Esophagus squamous epithelium (tissue), 4 donors: ENCODE results near the gene MAP3K7CL.

Experiments used
- CTCF ChIP-seq, 6 experiments: fragments of 450-650 bp in 4 of 6; fragments of 200-600 bp in 2 of 6; sonication (generic) in 2 of 6; IDR thresholded peaks; one replicate each; pipeline ENCODE4 v1.5.1; 2016 to 2019; ENCODE audit warnings: antibody characterized with exemption in 6 of 6, mild to moderate bottlenecking in 4 of 6, moderate library complexity in 4 of 6
- POLR2A ChIP-seq, 4 donors: fragments of 450-650 bp; IDR thresholded peaks; one replicate each; pipeline ENCODE4 v1.6.1; 2017; ENCODE audit warnings: antibody characterized with exemption in 4 of 4, mild to moderate bottlenecking in 4 of 4, moderate library complexity in 3 of 4

GRCh38 chr21:29181799-29182470 is 51.5 kb downstream of the MAP3K7CL start:
- TF ChIP-seq CTCF (IDR thresholded peaks at IDR 0.05) (no peak), POLR2A (IDR thresholded peaks at IDR 0.05) (no peak)
